KBM-7 (cell line): ENCODE measurements around the gene PRDM16.
A peak's percentile ranks its signal among the peaks of the same experiment; 100 is the strongest.

Experiments
- DNase-seq: peaks from one replicate; pipeline ENCODE4 v3.0.0-alpha.2; 2015
- in situ Hi-C: fragments of 300-500 bp; cut with MboI; formaldehyde crosslinking; loops from 2 replicates; pipeline ENCODE4 v1.14.3; 2020; ENCODE audit warnings: low sequenced_read_pairs, low pct_unique_long_range_greater_than_20kb, mixed read lengths

Gene PRDM16

GRCh38 chr1:3340548-3341235 lies 271.7 kb downstream of the PRDM16 start:
- DNase-seq = no peak
- in situ Hi-C loops = no loop called here

GRCh38 chr1:3341236-3341994 lies 272.4 kb downstream of the PRDM16 start:
- no peak for DNase-seq
- in situ Hi-C loops = no loop called here

DNA sequence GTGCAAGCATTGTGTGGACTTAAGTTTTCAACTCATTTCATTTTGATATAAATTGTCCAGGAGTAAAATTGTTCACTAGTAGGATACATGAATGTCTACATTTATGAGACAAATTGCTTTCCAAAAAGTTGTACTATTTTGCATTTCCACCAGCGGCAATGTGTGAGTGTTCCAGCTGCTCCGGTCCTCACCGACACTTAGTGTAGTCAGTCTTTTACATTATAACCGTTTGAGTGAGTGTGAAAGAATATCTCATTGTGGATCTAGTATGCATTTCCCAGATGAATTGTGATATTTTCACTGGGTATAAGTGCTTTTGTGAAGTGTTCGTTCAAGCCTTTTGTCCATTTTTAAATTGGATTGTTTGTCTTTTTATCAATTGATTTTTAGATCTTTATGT lies 274.0 kb downstream of the PRDM16 start:
- in situ Hi-C loops = no loop called here
- DNase-seq = no peak

DNA sequence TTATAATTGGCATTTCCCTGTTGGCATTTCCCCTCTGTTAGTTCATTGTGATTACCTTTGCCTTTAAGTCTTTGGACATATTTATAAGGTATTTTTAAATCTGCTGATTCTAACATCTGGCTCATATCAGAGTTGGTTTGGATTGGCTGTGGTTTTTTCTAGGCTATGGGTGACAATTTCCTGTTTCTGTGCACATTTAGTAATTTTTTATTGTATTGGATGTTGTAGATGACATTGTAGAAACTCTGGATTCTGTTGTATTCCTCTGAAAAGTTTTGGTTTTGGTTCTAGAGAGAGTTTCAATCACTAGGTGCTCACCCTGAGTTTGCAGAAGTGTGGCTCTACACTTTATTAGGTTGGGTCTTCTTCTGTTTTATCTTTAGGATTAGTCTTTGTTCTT lies 275.4 kb downstream of the PRDM16 start:
- in situ Hi-C loops = no loop called here
- DNase-seq = no peak

DNA sequence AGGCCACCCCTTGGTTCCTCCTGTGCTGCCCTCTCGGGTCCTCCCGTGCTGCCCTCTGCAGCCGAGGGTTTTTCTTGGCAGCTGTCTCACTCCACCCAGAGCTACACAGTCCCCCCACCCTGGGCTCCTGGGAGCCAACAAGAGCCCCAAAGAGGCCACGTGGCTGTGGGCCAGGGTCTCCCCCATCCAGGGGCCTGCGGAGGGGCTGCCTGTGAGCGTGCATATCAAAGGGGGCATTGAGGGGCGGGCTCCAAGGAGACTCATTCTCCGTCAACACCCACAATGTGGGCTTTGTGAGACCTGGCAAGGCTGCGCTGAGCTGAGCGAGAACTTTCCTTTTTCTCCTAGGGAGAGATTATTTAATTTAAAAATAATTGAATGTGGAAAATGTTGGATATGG lies 276.8 kb downstream of the PRDM16 start:
- in situ Hi-C loops = no loop called here
- DNase-seq = no peak

GRCh38 chr1:3346478-3346877 lies 277.5 kb downstream of the PRDM16 start:
- in situ Hi-C loops = no loop called here
- DNase-seq = no peak

GRCh38 chr1:3347257-3348020 lies 278.4 kb downstream of the PRDM16 start:
- DNase-seq = no peak
- in situ Hi-C loops = no loop called here

DNA sequence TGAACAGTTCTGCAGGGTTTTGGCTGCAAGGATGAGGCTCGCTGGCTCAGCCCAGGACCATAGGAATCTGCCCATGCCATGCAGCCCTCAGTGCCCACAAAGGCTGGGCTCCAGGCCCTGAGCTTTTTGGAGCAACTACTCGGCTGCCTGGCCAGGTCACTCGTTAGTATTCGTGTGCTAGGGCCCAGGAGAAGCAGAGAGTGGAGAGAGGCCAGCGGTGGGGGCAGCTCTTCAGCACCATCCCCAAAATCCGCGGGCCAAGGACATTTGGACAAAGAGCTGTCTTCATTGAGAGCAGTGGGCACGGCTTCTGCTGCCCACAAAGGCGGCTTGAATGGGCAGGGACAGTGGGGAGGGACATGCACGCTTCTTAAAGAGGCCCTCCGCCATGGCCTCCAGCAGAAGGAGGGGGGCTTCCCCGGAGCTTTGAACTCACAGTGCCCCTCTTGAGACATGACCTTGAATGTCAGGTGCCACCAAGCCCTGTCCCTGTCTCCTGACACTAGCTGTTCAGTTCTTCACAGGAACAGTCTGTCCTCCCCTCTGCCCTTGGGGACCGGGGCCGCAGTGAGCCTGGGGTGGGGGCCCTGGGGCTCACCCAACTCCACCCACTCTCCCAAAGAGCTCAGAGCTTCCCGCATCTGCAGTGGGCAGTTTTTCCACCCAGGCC lies 279.3 kb downstream of the PRDM16 start:
- in situ Hi-C loops = no loop called here
- DNase-seq = no peak

DNA sequence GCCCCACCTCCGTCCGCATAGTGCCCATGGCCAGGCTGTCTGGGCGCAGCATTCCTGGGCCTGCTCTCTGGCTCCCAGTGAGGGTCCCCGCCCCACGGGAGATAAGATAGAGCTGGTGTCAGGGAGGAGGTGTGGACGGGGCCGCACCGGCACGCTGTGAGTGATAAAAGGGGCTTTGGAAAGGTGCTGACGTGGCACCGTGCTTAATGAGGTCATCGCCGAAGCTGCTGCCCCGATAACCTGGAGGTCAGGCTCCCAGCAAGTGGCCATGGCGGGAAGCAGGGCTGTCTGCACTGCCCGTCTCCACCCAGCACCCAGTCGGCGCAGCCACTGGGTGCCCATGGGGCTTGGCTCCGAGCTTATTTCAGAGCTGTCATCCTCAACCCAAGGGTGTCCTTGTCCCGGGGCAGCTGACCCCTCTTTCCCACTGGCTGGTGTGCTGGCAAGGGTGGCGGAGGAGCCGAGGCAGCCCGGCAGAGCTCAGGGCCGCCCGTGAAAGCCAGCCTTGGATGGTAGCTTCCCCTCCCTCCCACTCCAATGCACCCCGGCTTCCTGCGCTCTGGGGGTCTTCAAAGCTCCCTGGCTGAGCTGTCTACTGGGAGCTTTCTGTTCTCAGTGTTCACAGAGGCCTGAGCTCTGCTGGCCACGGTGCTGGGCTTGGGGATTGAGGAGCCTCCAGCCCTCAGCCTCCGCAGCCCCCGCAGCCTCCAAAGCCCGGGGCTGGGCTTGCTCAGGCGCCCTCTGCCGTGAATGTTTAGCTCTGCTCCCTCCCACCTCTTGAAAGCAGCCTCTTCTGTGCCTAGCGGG lies 280.4 kb downstream of the PRDM16 start:
- no peak for DNase-seq
- in situ Hi-C loops = no loop called here

DNA sequence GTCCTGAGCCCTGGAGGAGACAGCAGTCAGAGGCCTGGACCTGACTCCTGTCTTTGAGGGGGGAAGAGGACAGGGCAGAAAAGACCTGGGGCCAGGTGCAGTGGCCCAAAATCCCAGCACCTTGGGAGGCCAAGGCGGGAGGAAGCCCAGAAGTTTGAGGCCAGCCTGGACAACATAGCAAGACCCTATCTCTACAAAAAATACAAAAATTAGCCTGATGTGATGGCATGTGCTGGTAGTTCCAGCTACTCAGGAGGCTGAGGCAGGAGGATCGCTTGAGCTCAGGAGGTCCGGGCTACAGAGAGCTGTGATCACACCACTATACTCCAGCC lies 280.9 kb downstream of the PRDM16 start:
- in situ Hi-C loops = no loop called here
- no peak for DNase-seq

GRCh38 chr1:3350506-3351261 lies 281.7 kb downstream of the PRDM16 start:
- no peak for DNase-seq
- in situ Hi-C loops = no loop called here

DNA sequence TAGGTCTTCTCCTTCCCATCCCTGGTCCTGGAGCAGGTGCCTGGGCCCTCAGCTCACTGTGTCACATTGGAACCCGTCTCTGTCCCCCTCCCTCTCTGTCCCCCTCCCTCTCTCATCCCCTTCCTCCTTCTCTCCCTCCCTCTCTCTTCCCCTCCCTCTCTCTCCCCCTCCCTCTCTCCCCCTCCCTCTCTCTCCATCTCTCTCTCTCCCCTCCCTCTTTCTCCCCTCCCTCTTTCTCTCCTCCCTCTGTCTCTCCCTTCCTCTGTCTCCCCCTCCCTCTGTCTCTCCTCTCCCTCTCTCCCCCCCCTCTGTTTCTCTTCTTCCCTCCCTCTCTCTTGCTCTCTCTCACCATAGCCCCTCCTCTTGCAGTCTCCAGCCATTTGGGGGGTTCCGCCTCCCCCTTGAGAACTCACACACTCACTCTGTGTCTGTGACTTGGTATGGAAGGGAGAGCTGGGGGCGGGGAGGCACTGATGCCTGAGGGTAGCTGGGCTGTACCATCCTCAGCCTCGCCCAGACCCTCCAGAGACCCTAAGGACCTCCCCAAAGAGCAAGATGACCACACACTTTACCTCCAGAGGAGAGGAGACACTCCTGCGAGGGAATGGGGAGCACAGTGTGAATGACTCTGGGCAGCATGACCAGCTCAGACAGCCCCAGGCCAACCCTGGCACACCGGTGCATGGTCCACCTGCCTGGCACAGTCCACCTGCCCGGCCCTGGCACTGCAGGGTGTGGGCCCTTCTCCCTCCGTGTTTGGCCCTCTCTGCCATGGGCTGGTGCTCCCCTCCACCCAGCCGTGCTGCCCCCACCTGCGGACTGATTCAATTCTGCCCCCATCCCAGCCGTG lies 282.7 kb downstream of the PRDM16 start:
- in situ Hi-C loops = no loop called here
- no peak for DNase-seq

DNA sequence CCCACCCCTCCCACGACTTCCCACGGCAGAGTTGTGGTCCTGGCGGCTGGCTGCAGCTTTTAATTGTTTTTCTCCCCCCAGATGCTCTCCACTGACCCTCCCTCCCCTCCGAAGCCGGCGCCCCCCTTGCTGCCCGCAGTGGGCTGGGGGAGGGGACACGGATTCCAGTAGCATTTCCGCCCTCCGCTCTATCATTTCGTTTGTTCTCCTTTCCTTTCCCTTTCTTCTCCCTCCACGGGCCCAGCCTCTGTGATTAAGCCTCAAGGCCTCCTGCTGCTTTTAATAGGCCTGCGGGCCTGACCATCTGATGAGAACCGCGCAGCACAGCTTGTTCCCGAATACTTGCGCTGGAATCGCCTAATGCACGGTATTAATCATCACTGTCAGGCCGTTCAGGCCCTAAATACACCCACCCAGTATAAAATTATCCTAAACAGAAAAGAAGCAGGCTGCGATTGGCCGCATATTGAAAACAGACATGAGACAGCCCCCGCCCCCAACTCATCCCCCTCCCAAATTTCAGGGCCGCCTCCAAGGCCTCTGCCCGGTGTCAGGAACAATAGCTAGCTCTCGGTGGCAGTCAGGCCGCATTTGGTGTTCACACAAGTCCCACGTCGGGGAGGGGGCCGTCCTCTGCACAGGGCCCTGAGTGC lies 283.4 kb downstream of the PRDM16 start:
- DNase-seq = no peak
- in situ Hi-C loops = no loop called here

GRCh38 chr1:3352952-3353331 lies 283.9 kb downstream of the PRDM16 start:
- in situ Hi-C loops = no loop called here
- DNase-seq = peak; percentile 35

DNA sequence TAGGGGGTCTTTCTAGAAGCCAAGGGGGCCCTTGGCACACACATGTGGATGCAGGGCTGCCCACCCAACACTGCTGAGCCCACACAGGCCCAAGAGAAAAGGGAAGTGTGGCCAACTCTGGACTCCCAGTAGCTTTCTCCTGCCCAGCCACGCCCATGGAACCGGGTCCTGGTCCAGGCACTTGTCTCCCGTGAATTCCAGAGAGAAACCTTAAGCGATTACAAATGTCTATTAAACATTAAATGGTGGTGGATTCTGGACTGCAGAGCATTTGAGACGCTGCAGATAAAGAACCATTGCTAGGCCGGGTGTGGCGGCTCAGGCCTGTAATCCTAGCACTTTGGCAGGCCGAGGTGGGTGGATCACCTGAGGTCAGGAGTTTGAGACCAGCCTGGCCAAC lies 284.9 kb downstream of the PRDM16 start:
- in situ Hi-C loops = no loop called here
- no peak for DNase-seq

DNA sequence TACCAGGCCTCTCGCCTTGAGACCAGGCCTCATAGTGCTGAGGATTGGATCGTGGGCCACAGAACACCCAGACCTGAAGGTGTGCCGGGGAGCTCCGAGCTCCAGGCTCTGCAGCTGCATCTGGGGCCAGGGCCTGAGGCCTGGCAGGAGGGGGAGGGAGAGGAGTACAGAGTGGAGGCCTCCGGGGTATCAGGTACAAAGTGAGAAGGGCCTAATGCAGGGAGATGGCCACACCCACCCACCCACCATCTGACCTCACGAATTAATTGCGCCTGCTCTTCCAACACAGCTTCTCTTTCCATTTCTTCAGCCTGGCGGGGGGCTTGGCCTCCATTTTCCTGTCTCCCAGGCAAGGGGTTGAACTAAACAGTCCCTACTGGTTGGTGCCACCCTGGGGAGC lies 286.1 kb downstream of the PRDM16 start:
- in situ Hi-C loops = no loop called here
- no peak for DNase-seq
